H1 (cell line): ENCODE measurements around the gene RBM44.

Experiments used
- CEBPB ChIP-seq: IDR thresholded peaks from 2 replicates; pipeline ENCODE4 v1.6.1; 2012; ENCODE audit warnings: low read depth, low read length
- CHD1 ChIP-seq: IDR thresholded peaks from 2 replicates; pipeline ENCODE4 v1.6.1; 2012; ENCODE audit warnings: low read depth, low read length, improper control_type of control experiment
- CTBP2 ChIP-seq: IDR thresholded peaks from 2 replicates; pipeline ENCODE4 v1.7.0; 2011; ENCODE audit warnings: borderline replicate concordance, mild to moderate bottlenecking, moderate library complexity, mixed read lengths, low read length; ENCODE audit not compliant: insufficient read depth, insufficient read length
- EZH2 ChIP-seq: fragments of 200-600 bp; sonication (generic); IDR thresholded peaks from 2 replicates; pipeline ENCODE4 v1.7.1; 2012; ENCODE audit warnings: low read depth, mild to moderate bottlenecking, moderate library complexity, low read length, inconsistent platforms; ENCODE audit not compliant: severe bottlenecking
- FOSL1 ChIP-seq: IDR thresholded peaks from 2 replicates; pipeline ENCODE4 v1.6.1; 2011; ENCODE audit warnings: mild to moderate bottlenecking, low read depth, low read length, moderate library complexity; ENCODE audit not compliant: insufficient read depth
- JUN ChIP-seq: IDR thresholded peaks from 2 replicates; pipeline ENCODE4 v1.6.1; 2011; ENCODE audit warnings: low read depth, mild to moderate bottlenecking, improper control_type of control experiment, low read length
- JUND ChIP-seq: IDR thresholded peaks from 2 replicates; pipeline ENCODE4 v1.6.1; 2011; ENCODE audit warnings: mild to moderate bottlenecking, improper control_type of control experiment, low read length
- RXRA ChIP-seq: IDR thresholded peaks from 2 replicates; pipeline ENCODE4 v1.6.1; 2011; ENCODE audit warnings: low read depth, mild to moderate bottlenecking, low read length, moderate library complexity; ENCODE audit not compliant: insufficient read depth
- TF ChIP-seq, protein P1 (sequence below): IDR thresholded peaks from 2 replicates; pipeline ENCODE4 v1.6.1; 2011; ENCODE audit warnings: low read depth, mild to moderate bottlenecking, low read length; ENCODE audit not compliant: insufficient read depth
- TF ChIP-seq, protein P2 (sequence below), 3 experiments: IDR thresholded peaks; 1 replicate in 2 of 3; 2 replicates in 1 of 3; pipeline versions ENCODE4 v1.5.1 to v1.6.1; 2011; ENCODE audit warnings: low read length in 3 of 3, mild to moderate bottlenecking in 3 of 3, inconsistent platforms in 2 of 3, low read depth in 1 of 3, moderate library complexity in 1 of 3; ENCODE audit not compliant: insufficient read depth in 1 of 3; ENCODE audit errors: control extremely low read depth in 1 of 3

DNA sequence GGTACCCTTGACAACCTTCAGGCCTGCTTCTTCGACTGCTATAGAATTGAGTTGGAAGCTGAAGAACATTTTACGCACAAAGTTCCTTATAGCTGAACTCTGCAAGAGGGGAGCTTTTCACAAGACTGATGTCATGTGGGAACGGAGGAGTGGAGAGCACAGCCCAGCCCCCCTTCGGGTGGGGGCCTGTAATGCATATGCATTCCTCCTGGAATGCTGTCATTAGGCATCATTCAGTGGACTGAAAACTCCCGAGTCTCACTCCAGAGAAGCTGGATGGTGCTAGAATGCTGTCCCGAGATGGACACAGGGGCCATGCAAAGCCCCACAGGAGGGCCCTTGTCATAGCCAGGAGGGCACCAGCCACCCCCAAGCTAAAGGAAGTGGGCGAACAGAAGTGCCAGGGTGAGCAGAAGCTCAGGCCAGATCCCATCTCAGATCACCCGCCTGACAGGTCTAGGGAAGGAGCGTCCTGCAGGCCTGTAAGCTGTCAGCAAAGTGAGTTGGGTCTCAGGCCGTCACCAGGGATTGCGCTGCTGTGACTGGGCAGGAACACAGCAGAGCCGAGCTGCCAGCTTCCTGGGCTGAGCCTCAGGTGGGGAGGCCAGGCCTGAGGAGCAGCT is 43.8 kb upstream of the RBM44 start:
- TF ChIP-seq CHD1 (no peak), CTBP2 (no peak), JUN (no peak), JUND (no peak), CEBPB (no peak), EZH2 (no peak), FOSL1 (no peak), RXRA (no peak)
- TF ChIP-seq, protein P1, sequence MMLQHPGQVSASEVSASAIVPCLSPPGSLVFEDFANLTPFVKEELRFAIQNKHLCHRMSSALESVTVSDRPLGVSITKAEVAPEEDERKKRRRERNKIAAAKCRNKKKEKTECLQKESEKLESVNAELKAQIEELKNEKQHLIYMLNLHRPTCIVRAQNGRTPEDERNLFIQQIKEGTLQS: no peak
- TF ChIP-seq, protein P2, sequence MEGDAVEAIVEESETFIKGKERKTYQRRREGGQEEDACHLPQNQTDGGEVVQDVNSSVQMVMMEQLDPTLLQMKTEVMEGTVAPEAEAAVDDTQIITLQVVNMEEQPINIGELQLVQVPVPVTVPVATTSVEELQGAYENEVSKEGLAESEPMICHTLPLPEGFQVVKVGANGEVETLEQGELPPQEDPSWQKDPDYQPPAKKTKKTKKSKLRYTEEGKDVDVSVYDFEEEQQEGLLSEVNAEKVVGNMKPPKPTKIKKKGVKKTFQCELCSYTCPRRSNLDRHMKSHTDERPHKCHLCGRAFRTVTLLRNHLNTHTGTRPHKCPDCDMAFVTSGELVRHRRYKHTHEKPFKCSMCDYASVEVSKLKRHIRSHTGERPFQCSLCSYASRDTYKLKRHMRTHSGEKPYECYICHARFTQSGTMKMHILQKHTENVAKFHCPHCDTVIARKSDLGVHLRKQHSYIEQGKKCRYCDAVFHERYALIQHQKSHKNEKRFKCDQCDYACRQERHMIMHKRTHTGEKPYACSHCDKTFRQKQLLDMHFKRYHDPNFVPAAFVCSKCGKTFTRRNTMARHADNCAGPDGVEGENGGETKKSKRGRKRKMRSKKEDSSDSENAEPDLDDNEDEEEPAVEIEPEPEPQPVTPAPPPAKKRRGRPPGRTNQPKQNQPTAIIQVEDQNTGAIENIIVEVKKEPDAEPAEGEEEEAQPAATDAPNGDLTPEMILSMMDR (IDR thresholded peaks at IDR 0.05; ENCODE audit: control extremely low read depth in 1 of 3, insufficient read depth in 1 of 3, low read depth in 1 of 3, low read length in 3 of 3): no peak
